AG04450 (cell line): Measurements from ENCODE around the gene RALBP1. TPM values are rescaled to one million over a fixed set of nuclear protein-coding genes. Genes with fewer than 3 reads are reported as not detected.

ENCODE experiments used
- CTCF ChIA-PET: fragments of 300-600, 350-600 bp; formaldehyde crosslinking; extraction: SDS; loops from one replicate; lab custom pipeline; 2022; ENCODE audit warnings: antibody characterized with exemption, inconsistent platforms; lab: Charles Lee
- POLR2A ChIA-PET: fragments of 350-600 bp; formaldehyde crosslinking; extraction: SDS; loops from one replicate; lab custom pipeline; 2021; ENCODE audit warnings: antibody characterized with exemption, inconsistent platforms; lab: Yijun Ruan, JAX
- DNase-seq: peaks from one replicate; pipeline ENCODE4 v3.0.0-alpha.2; 2011; ENCODE audit warnings: low read depth, low spot score
- H3K27ac ChIP-seq: one replicate; pipeline ENCODE4 v1.5.1; 2012; ENCODE audit warnings: low read depth, low read length, control low read depth
- H3K27me3 ChIP-seq: one replicate; pipeline ENCODE4 v1.6.0; 2012; ENCODE audit warnings: low read length; ENCODE audit not compliant: control insufficient read depth, insufficient read depth
- H3K4me3 ChIP-seq: 2 replicates; pipeline ENCODE4 v1.5.1; 2011; ENCODE audit warnings: mild to moderate bottlenecking, low read depth, low read length, control low read depth
- H3K9me3 ChIP-seq: 2 replicates; pipeline ENCODE4 v1.5.1; 2012; ENCODE audit warnings: low read length; ENCODE audit not compliant: control insufficient read depth, insufficient read depth
- CTCF ChIP-seq: IDR thresholded peaks from 2 replicates; pipeline ENCODE4 v1.5.1; 2011; ENCODE audit warnings: low read depth, low read length, control low read depth, inconsistent platforms
- polyA plus RNA-seq: library from polyadenylated mRNA; depleted of rRNA; stranded (reverse); fragments of >200 nt; gene quantifications from 2 replicates; pipeline ENCODE4 v1.2.3, GENCODE V29; 2011

The RALBP1 gene
- polyA plus RNA-seq, 1 experiment, result 59.8 TPM

- CTCF ChIA-PET, result interaction anchor here (1.6 kb wide), 1 partner anchor 16 kb away, joined by 7 read pairs; no protein-coding TSS in a partner anchor
- no peaks in the 10 kb centered on the region for H3K9me3 ChIP-seq
These were observed 83.9 kb downstream of the RALBP1 start for GRCh38 chr18:9559253-9559652.

GRCh38 chr18:9561759-9562158, 86.4 kb downstream of the RALBP1 start:
- ChIA-PET CTCF (interaction anchor here (3.2 kb wide), 1 partner anchor 14 kb away, joined by 21 read pairs; no protein-coding TSS in a partner anchor), POLR2A (no interaction called here)
- Histone ChIP-seq H3K27ac (no peak overlapping the region), H3K4me3 (no peak overlapping the region), H3K9me3 (no peaks in the 10 kb centered on the region), H3K27me3 (no peaks in the 10 kb centered on the region)
- no peak for TF ChIP-seq CTCF
- no peak for DNase-seq

More at GRCh38 chr18:9559253-9559652, 83.9 kb downstream of the RALBP1 start:
- DNase-seq, result no peak
- POLR2A ChIA-PET, result no interaction called here
- H3K27me3 ChIP-seq, result no peaks in the 10 kb centered on the region
- H3K4me3 ChIP-seq, result no peak overlapping the region
- TF ChIP-seq CTCF, result no peak
- H3K27ac ChIP-seq, result no peak overlapping the region

DNA sequence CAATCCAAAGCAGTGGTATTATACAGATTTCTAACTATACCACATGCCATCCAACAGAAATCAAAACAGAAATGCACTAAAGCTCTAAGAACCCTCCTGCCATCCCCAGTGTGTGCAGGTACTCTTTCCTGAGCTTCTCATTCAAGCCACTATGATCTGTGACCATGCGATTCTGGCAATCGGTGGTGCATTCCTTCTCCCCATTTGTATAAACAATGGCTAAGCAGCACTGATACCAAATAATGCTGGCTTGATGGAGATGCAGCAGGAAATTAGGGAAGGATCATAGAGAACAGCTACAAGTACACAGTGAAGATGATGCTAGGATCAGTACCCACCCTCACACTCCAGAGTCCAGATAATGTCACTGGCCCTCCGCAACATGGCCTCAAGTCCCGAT, 87.3 kb downstream of the RALBP1 start:
- ChIA-PET CTCF (interaction anchor here (3.2 kb wide), 1 partner anchor 13 kb away, joined by 21 read pairs; no protein-coding TSS in a partner anchor), POLR2A (no interaction called here)
- H3K27me3 ChIP-seq, result no peaks in the 10 kb centered on the region
- H3K4me3 ChIP-seq, result no peak overlapping the region
- H3K9me3 ChIP-seq, result no peaks in the 10 kb centered on the region
- DNase-seq, result no peak
- no peak overlapping the region for H3K27ac ChIP-seq
- no peak for TF ChIP-seq CTCF

DNA sequence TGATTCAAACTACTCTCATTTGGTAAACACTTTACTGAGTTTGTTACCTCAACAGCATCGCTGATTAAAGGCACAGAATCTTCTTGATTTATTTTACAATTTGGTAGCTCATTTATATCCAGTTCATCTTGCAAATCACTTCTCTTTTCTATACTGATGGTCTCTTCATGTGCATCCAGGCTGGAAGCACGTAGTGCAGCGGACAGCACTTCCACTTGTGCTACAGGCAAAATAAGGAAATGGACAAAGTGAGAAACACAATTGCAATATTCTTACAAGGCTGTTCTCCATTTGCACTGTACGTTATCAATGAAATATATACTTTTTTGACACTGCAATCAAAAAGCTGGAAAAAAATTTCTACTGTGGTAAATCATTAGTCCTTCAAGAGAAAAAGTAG, 88.0 kb downstream of the RALBP1 start:
- no peak for TF ChIP-seq CTCF
- no peak for DNase-seq
- Histone ChIP-seq H3K4me3 (no peak overlapping the region), H3K27me3 (no peaks in the 10 kb centered on the region), H3K9me3 (no peaks in the 10 kb centered on the region), H3K27ac (no peak overlapping the region)
- ChIA-PET CTCF (interaction anchor here (3.2 kb wide), 1 partner anchor 12 kb away, joined by 21 read pairs; no protein-coding TSS in a partner anchor), POLR2A (no interaction called here)

GRCh38 chr18:9565407-9565806, 90.1 kb downstream of the RALBP1 start:
- Histone ChIP-seq H3K9me3 (no peaks in the 10 kb centered on the region), H3K27ac (no peak overlapping the region), H3K27me3 (no peaks in the 10 kb centered on the region), H3K4me3 (no peak overlapping the region)
- no peak for TF ChIP-seq CTCF
- POLR2A ChIA-PET, result no interaction called here
- CTCF ChIA-PET, result interaction anchor here (1.9 kb wide), 1 partner anchor 10 kb away, joined by 15 read pairs; no protein-coding TSS in a partner anchor
- DNase-seq, result no peak
